K562 (cell line): Measurements from ENCODE around the gene RERE. TPM values are rescaled to one million over a fixed set of nuclear protein-coding genes. Genes with fewer than 3 reads are reported as not detected.

Experiments used
- CGGBP1 ChIP-seq: fragments of 250-450 bp; sonication (Bioruptor Pico); IDR thresholded peaks from 2 replicates; pipeline ENCODE4 v1.9.0; 2021; ENCODE audit warnings: mild to moderate bottlenecking
- ETV5 ChIP-seq: sonication (generic); formaldehyde crosslinking; IDR thresholded peaks from 2 replicates; pipeline ENCODE4 v1.4.0; 2020; ENCODE audit warnings: low read depth, mild to moderate bottlenecking, missing genetic modification reagents
- FOS ChIP-seq: IDR thresholded peaks from 3 replicates; pipeline ENCODE4 v1.6.1; 2011; ENCODE audit not compliant: insufficient read length; ENCODE audit errors: extremely low read depth
- KDM5B ChIP-seq: fragments of 200-600 bp; sonication (generic); IDR thresholded peaks from 2 replicates; pipeline ENCODE4 v1.6.1; 2012; ENCODE audit warnings: low read depth, mild to moderate bottlenecking, moderate library complexity, low read length, control low read depth, inconsistent platforms; ENCODE audit not compliant: insufficient replicate concordance
- NCOA6 ChIP-seq: fragments of 450-650 bp; IDR thresholded peaks from 2 replicates; pipeline ENCODE4 v1.6.1; 2017; ENCODE audit warnings: mild to moderate bottlenecking
- PCBP2 ChIP-seq: fragments of 200-400 bp; formaldehyde crosslinking; IDR thresholded peaks from 2 replicates; pipeline ENCODE4 v1.6.1; 2018; ENCODE audit warnings: low read length, low read depth, mild to moderate bottlenecking, moderate library complexity; ENCODE audit not compliant: poor library complexity, severe bottlenecking
- POLR2B ChIP-seq: fragments of 450-650 bp; IDR thresholded peaks from 2 replicates; pipeline ENCODE4 v1.6.1; 2018; ENCODE audit warnings: low read depth; ENCODE audit not compliant: partially characterized antibody
- POLR2G ChIP-seq: fragments of 200-400 bp; formaldehyde crosslinking; IDR thresholded peaks from 2 replicates; pipeline ENCODE4 v1.6.1; 2017; ENCODE audit warnings: low read depth, mild to moderate bottlenecking, antibody characterized with exemption, low read length, moderate library complexity
- RBFOX2 ChIP-seq: fragments of 200-400 bp; formaldehyde crosslinking; IDR thresholded peaks from 2 replicates; pipeline ENCODE4 v1.6.1; 2017; ENCODE audit warnings: low read depth, mild to moderate bottlenecking, low read length, moderate library complexity
- TCF7 ChIP-seq: sonication (generic); IDR thresholded peaks from 2 replicates; pipeline ENCODE4 v1.6.1; 2016; ENCODE audit warnings: antibody characterized with exemption, borderline replicate concordance
- ZNF444 ChIP-seq: fragments of 250-450 bp; sonication (Bioruptor Pico); IDR thresholded peaks from 2 replicates; pipeline ENCODE4 v1.4.0; 2020; ENCODE audit warnings: mild to moderate bottlenecking, moderate library complexity
- ZNF511 ChIP-seq: sonication (generic); formaldehyde crosslinking; IDR thresholded peaks from 2 replicates; pipeline ENCODE4 v1.8.0; 2022; ENCODE audit warnings: mild to moderate bottlenecking, missing genetic modification reagents
- ZNF764 ChIP-seq: fragments of 250-450 bp; sonication (Bioruptor Pico); IDR thresholded peaks from 2 replicates; pipeline ENCODE4 v1.4.0; 2020; ENCODE audit warnings: low read depth, mild to moderate bottlenecking, moderate library complexity
- polyA plus RNA-seq, 8 experiments: library from polyadenylated mRNA; depleted of rRNA in 4 of 8; stranded (reverse) in 5 of 8; unstranded in 3 of 8; fragments of >200 nt; fragmentation: Nextera tagmentation in 2 of 8; fragmentation: Illumina TruSeq in 1 of 8; extraction: Ambion mirVana in 2 of 8; extraction: Trizol in 1 of 8; gene quantifications; 2 replicates each; pipeline versions ENCODE4 v1.2.1 to v1.2.3, GENCODE V29; 2011 to 2014; ENCODE audit warnings: inconsistent platforms in 1 of 8, missing spikeins in 1 of 8
- total RNA-seq, 7 experiments: library from RNA; depleted of rRNA in 6 of 7; stranded (reverse); fragments of >200 nt in 6 of 7; fragmentation: Illumina TruSeq in 2 of 7; extraction: Trizol in 2 of 7; gene quantifications; 2 replicates each; pipeline versions ENCODE4 v1.2.1 to v1.2.3, GENCODE V29; 2011 to 2021; ENCODE audit warnings: low replicate concordance in 1 of 7

Gene RERE
- total and polyA plus RNA-seq, 9 of the 15 experiments (the other 6 are each of a cell fraction or from before 2014, with no cell fraction given), result 3.0 to 51.5 (median 13.4) TPM

- 0 out of 2 replicates have a peak, but pooled peaks have one; percentile 7 for TF ChIP-seq CGGBP1 (CRISPR knock-in tag)
- no peak for TF ChIP-seq NCOA6
- TF ChIP-seq TCF7, result no peak
- no peak for TF ChIP-seq PCBP2
- TF ChIP-seq ZNF511 (CRISPR knock-in tag), result no peak
- TF ChIP-seq RBFOX2, result peak; percentile 36
- no peak for TF ChIP-seq ETV5 (CRISPR knock-in tag)
- TF ChIP-seq POLR2B, result peak; percentile 18
- TF ChIP-seq FOS, result no peak
- 0 out of 2 replicates have a peak, but pooled peaks have one; percentile 27 for TF ChIP-seq ZNF444 (CRISPR knock-in tag)
- TF ChIP-seq POLR2G, result peak; percentile 72
- no peak for TF ChIP-seq ZNF764 (CRISPR knock-in tag)
- TF ChIP-seq KDM5B, result peak; percentile 42
Observed at GRCh38 chr1:8866792-8867415, 49.5 kb upstream of the RERE start (continued).
